AG04449 (cell line): ENCODE data around the gene SLFN12L.

Experiments used
- CTCF ChIA-PET: fragments of 350-600 bp; formaldehyde crosslinking; extraction: SDS; loops from one replicate; lab custom pipeline; 2021; ENCODE audit warnings: antibody characterized with exemption; lab: Yijun Ruan, JAX
- POLR2A ChIA-PET: fragments of 400-600, 350-600 bp; formaldehyde crosslinking; extraction: SDS; loops from one replicate; lab custom pipeline; 2020; ENCODE audit warnings: antibody characterized with exemption, inconsistent platforms; lab: Yijun Ruan, JAX
- DNase-seq: peaks from one replicate; pipeline ENCODE4 v3.0.0-alpha.2; 2010; ENCODE audit warnings: low read depth, low spot score
- H3K4me3 ChIP-seq: 2 replicates; pipeline ENCODE4 v1.5.1; 2011; ENCODE audit warnings: low read depth, mild to moderate bottlenecking, control low read depth, low read length
- TF ChIP-seq, protein P1 (sequence below): IDR thresholded peaks from one replicate; pipeline ENCODE4 v1.5.1; 2011; ENCODE audit warnings: mild to moderate bottlenecking, moderate library complexity, low read length, control low read depth, inconsistent platforms; ENCODE audit not compliant: insufficient read depth; ENCODE audit errors: missing control alignments

The SLFN12L gene

DNA sequence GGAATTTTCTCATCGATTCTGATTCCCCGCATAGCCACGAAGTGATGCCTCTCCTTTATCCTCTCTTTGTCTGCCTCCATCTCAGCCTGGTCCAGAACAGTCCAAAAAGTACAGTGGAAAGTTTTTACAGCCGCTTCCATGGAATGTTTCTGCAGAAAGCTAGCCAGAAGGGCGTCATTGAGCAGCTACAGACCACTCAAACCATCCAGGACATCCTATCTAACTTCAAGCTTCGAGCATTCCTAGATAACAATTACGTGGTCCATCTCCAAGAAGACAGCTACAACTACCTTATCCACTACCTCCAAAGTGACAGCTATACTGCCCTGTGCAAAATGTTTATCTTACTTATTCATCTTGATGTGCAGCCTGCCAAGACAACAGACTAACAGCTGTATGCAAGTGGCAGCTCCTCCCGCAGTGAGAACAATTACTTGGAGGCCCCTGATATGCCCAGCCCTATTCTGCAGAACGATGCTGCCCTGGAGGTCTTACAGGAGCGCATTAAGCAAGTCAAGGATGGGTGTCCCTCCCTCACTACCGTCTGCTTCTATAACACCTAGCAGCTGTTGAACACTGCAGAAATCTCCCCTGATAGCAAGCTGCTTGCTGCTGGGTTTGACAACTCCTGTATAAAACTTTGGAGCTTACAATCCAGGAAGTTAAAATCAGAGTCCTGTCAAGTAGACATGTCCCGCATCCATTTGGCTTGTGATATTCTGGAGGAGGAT lies 38.9 kb downstream of the SLFN12L start:
- ChIA-PET POLR2A (no interaction called here), CTCF (no interaction called here)
- no peak for DNase-seq
- H3K4me3 ChIP-seq, result no peak overlapping the region
- TF ChIP-seq, protein P1, sequence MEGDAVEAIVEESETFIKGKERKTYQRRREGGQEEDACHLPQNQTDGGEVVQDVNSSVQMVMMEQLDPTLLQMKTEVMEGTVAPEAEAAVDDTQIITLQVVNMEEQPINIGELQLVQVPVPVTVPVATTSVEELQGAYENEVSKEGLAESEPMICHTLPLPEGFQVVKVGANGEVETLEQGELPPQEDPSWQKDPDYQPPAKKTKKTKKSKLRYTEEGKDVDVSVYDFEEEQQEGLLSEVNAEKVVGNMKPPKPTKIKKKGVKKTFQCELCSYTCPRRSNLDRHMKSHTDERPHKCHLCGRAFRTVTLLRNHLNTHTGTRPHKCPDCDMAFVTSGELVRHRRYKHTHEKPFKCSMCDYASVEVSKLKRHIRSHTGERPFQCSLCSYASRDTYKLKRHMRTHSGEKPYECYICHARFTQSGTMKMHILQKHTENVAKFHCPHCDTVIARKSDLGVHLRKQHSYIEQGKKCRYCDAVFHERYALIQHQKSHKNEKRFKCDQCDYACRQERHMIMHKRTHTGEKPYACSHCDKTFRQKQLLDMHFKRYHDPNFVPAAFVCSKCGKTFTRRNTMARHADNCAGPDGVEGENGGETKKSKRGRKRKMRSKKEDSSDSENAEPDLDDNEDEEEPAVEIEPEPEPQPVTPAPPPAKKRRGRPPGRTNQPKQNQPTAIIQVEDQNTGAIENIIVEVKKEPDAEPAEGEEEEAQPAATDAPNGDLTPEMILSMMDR, result no peak

DNA sequence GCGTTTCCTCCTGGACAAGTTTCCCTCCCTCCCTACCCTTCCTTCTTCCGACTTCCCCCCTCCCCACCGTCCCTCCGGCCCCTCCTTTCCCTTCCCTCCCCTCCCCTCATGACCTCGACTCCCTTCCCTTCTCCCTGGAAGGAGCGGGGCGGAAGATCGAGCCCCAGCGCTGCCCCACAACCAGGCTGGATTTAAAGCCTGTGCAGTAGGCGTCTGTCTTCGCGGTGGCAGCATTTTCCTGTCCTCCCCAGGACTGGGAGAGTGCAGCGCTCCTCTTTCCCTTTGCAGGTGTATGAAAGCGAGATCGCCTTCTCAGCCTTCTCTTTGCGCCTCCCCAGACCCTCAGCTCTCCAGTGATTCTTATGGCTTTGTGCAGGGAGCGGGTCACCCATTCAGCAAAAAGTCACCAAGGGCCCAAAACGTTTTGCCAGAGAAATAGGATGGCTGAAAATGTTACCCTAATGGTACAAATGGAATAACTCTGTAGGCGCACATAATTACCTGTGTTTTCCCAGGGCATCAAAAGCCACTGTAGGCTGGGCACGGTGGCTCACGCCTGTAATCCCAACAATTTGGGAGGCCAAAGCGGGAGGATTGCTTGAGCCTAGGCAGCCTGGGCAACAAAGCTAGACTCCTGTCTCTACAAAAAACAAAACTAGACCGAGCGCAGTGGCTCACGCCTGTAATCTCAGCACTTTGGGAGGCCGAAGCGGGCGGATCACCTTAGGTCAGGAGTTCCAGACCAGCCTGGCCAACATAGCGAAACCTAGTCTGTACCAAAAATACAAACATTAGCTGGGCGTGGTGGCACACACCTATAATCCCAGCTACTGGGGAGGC lies 40.8 kb downstream of the SLFN12L start:
- ChIA-PET CTCF (no interaction called here), POLR2A (no interaction called here)
- DNase-seq, result no peak
- no peak overlapping the region for H3K4me3 ChIP-seq
- TF ChIP-seq, protein P1, result no peak

DNA sequence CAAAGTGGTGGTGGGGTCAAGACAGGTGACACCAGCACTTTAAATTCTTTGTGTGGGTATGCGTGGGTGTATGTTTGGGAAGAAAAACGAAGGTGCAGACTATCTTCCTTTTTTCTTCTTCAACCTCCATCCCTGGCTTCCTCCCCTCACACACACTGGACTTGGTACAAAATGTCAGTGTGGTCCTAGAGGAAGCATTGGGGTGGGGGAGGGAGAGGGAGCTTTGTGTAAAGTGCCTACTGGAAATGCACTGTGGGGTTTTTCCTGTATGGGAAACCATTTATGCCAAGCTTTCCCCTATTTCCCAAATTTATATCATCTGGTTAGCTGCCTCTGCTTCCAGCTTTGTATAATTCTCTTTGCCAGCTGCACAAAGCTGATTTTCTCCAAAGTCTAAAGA lies 44.4 kb downstream of the SLFN12L start:
- TF ChIP-seq, protein P1, result no peak
- CTCF ChIA-PET, result no interaction called here
- DNase-seq, result no peak

DNA sequence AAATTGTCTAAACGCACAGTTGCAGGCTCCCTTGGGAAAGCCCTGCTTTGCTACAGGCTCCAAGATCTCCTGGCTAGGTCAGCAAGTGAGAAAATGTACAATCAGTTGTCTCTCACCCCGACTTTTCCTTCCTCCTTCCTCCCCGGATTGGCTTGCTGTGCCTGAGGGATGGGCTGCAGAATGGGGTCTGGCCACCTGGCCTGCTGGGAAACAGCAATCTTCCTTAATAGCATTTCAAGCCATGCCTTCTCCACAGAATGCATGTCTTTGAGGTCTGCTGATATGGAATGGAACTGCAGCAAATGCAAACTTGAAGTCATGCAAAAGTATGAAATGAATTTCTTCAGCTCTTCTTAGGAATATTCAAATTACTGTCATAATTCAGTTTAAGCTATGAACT lies 46.1 kb downstream of the SLFN12L start:
- ChIA-PET CTCF (no interaction called here), POLR2A (no interaction called here)
- DNase-seq, result no peak
- no peak overlapping the region for H3K4me3 ChIP-seq
- TF ChIP-seq, protein P1, result no peak

More for the DNA sequence above, 44.4 kb downstream of the SLFN12L start:
- no peak overlapping the region for H3K4me3 ChIP-seq
- POLR2A ChIA-PET, result no interaction called here

DNA sequence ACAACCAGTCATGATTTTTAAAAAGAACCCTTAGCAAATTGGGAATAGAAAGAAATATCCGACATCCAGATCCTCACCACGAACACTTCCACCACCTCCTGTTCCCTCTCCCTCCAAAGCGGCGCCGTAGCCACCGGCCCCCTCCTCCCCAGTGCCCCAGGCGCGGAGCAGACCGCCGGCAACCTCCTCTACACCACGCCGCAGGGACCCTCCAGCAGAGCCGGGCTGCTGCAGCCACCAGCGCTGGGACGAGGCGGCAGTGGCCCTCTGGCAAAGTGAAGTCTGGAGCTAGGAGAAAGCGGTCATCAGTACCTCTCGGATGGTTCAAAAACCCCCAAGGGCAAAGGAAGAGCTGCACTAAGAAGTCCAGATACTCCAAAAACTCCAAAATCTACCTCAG lies 47.5 kb downstream of the SLFN12L start:
- DNase-seq, result no peak
- H3K4me3 ChIP-seq, result no peak overlapping the region
- CTCF ChIA-PET, result no interaction called here
- TF ChIP-seq, protein P1, result no peak
- POLR2A ChIA-PET, result no interaction called here

DNA sequence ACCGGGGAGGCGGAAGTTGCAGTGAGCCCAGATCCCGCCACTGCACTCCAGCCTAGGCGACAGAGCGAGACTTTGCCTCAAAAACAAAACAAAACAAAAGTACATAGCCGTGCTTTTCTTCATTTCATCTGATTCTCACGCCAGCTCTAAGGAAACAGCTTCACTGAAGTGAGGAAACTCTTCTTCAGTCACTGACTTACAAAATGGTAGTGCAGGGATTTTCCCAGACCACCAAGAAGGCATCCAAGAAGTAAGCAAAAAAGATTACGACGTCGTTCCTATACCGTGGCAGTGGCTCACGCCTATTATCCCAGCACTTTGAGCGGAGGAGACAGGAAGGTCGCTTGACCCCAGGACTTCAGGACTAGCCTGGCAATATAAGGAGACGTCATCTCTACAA lies 48.5 kb downstream of the SLFN12L start:
- CTCF ChIA-PET, result no interaction called here

More for the DNA sequence above, 48.5 kb downstream of the SLFN12L start:
- no peak overlapping the region for H3K4me3 ChIP-seq
- TF ChIP-seq, protein P1, result no peak
- DNase-seq, result no peak
- POLR2A ChIA-PET, result no interaction called here
